ENCODE measurements around the gene ZC3HAV1. TPM values are rescaled to one million over a fixed set of nuclear protein-coding genes. Genes with fewer than 3 reads are reported as not detected.

Gene ZC3HAV1
- total RNA-seq, 1 donor from 2014 or later = 6.5 TPM

Other genes with a start within 250 kb of the ZC3HAV1 start
- gene KIAA1549, start 128.3 kb downstream of the ZC3HAV1 start, total RNA-seq = 2.1 TPM
- 2.9 TPM for gene ZC3HAV1L, start 73.7 kb downstream of the ZC3HAV1 start, total RNA-seq
- 11.9 TPM for gene UBN2, start 121.5 kb upstream of the ZC3HAV1 start, total RNA-seq
- 55.3 TPM for gene FMC1, start 231.6 kb upstream of the ZC3HAV1 start, total RNA-seq